BJ (cell line): ENCODE results near the gene SPATA32. TPM values are rescaled to one million over a fixed set of nuclear protein-coding genes. Genes with fewer than 3 reads are reported as not detected.
A peak's percentile ranks its signal among the peaks of the same experiment; 100 is the strongest.

Source experiments
- CTCF ChIA-PET: fragments of 350-600 bp; formaldehyde crosslinking; extraction: SDS; loops from one replicate; lab custom pipeline; 2021; ENCODE audit warnings: antibody characterized with exemption, inconsistent platforms; lab: Yijun Ruan, JAX
- POLR2A ChIA-PET: fragments of 300-600 bp; sonication (Branson Sonifier 250); formaldehyde crosslinking; extraction: SDS; loops from one replicate; lab custom pipeline; 2021; ENCODE audit warnings: antibody characterized with exemption; lab: Charles Lee
- DNase-seq: peaks from one replicate; pipeline ENCODE4 v3.0.0-alpha.2; 2011; ENCODE audit warnings: low read depth
- H3K27me3 ChIP-seq: 2 replicates; pipeline ENCODE4 v1.6.0; 2011; ENCODE audit warnings: low read length; ENCODE audit not compliant: control insufficient read depth, insufficient read depth
- H3K36me3 ChIP-seq: 2 replicates; pipeline ENCODE4 v1.5.1; 2011; ENCODE audit warnings: low read length; ENCODE audit not compliant: control insufficient read depth, insufficient read depth
- H3K4me3 ChIP-seq: 2 replicates; pipeline ENCODE4 v1.5.1; 2011; ENCODE audit warnings: low read depth, mild to moderate bottlenecking, control low read depth, low read length
- CTCF ChIP-seq: IDR thresholded peaks from 2 replicates; pipeline ENCODE4 v1.5.1; 2011; ENCODE audit warnings: low read depth, mild to moderate bottlenecking, control low read depth, inconsistent platforms, low read length, moderate library complexity; ENCODE audit not compliant: insufficient read depth
- polyA plus RNA-seq: library from polyadenylated mRNA; depleted of rRNA; stranded (reverse); fragments of >200 nt; gene quantifications from 2 replicates; pipeline ENCODE4 v1.2.3, GENCODE V29; 2011

Gene SPATA32
- polyA plus RNA-seq, 1 experiment, result not detected

GRCh38 chr17:45236282-45236606 is 25.6 kb downstream of the SPATA32 start:
- no peak for DNase-seq
- TF ChIP-seq CTCF, result no peak
- H3K4me3 ChIP-seq, result no peak overlapping the region
- H3K27me3 ChIP-seq, result no peaks in the 10 kb centered on the region
- CTCF ChIA-PET, result interaction anchor here (0.7 to 3.1 kb wide), 16 partner anchors 8 to 186 kb away, joined by 3 to 51 read pairs (median 4); partner anchors contain the start of gene ACBD4
- POLR2A ChIA-PET, result no interaction called here
- no peaks in the 10 kb centered on the region for H3K36me3 ChIP-seq

GRCh38 chr17:45235416-45236281 is 26.2 kb downstream of the SPATA32 start:
- no peaks in the 10 kb centered on the region for H3K27me3 ChIP-seq
- POLR2A ChIA-PET, result interaction anchor here (0.5 kb wide), 1 partner anchor 84 kb away, joined by 5 read pairs; no protein-coding TSS in a partner anchor
- CTCF ChIA-PET, result interaction anchor here (0.7 to 3.1 kb wide), 30 partner anchors 10 to 158 kb away, joined by 3 to 51 read pairs (median 4); partner anchors contain the start of gene ACBD4

GRCh38 chr17:45234641-45235415 is 27.1 kb downstream of the SPATA32 start:
- H3K27me3 ChIP-seq, result no peaks in the 10 kb centered on the region
- H3K4me3 ChIP-seq, result no peak overlapping the region
- H3K36me3 ChIP-seq, result no peaks in the 10 kb centered on the region
- ChIA-PET CTCF (interaction anchor here (0.6 to 3.1 kb wide), 29 partner anchors 9 to 1024 kb away, joined by 3 to 51 read pairs (median 4); partner anchors contain the start of gene ACBD4), POLR2A (no interaction called here)
- no peak for DNase-seq
- TF ChIP-seq CTCF, result peak; percentile 33

More at GRCh38 chr17:45235416-45236281, 26.2 kb downstream of the SPATA32 start:
- Histone ChIP-seq H3K36me3 (no peaks in the 10 kb centered on the region), H3K4me3 (no peak overlapping the region)
- TF ChIP-seq CTCF, result peak; percentile 86
- DNase-seq, result no peak

GRCh38 chr17:45233423-45233924 is 28.4 kb downstream of the SPATA32 start:
- ChIA-PET CTCF (interaction anchor here (1.2 to 5.7 kb wide), 4 partner anchors 13 to 152 kb away, joined by 5 to 78 read pairs (median 36); partner anchors contain the start of genes ACBD4 and FMNL1), POLR2A (no interaction called here)
- no peaks in the 10 kb centered on the region for H3K27me3 ChIP-seq
- no peak overlapping the region for H3K4me3 ChIP-seq
- TF ChIP-seq CTCF, result no peak
- H3K36me3 ChIP-seq, result no peaks in the 10 kb centered on the region
- DNase-seq, result no peak
